HL-60 (cell line): Measurements from ENCODE around the gene ARID1B.

ENCODE experiments used
- DNase-seq, 2 experiments: peaks; one replicate each; pipeline ENCODE4 v3.0.0-alpha.2; 2010 to 2020; ENCODE audit warnings: low read depth in 1 of 2, low spot score in 1 of 2
- H3K27ac ChIP-seq: fragments of 250-450 bp; sonication (Bioruptor Pico); replicated peaks from 2 replicates; pipeline ENCODE4 v1.5.1; 2020; ENCODE audit warnings: mild to moderate bottlenecking, moderate library complexity
- H3K27me3 ChIP-seq: fragments of 250-450 bp; sonication (Bioruptor Pico); 2 replicates; pipeline ENCODE4 v1.5.1; 2021; ENCODE audit warnings: mild to moderate bottlenecking, moderate library complexity; ENCODE audit not compliant: insufficient read depth, poor library complexity, severe bottlenecking
- H3K4me3 ChIP-seq: replicated peaks from 2 replicates; pipeline ENCODE4 v1.5.1; 2011; ENCODE audit warnings: mild to moderate bottlenecking, control low read depth, low read length; ENCODE audit not compliant: insufficient read depth
- CTCF ChIP-seq: IDR thresholded peaks from one replicate; pipeline ENCODE4 v1.5.1; 2011; ENCODE audit warnings: low read length, control low read depth, inconsistent platforms; ENCODE audit not compliant: insufficient read depth
- GABPA ChIP-seq: IDR thresholded peaks from 2 replicates; pipeline ENCODE4 v1.6.1; 2012; ENCODE audit warnings: low read depth
- POLR2AphosphoS5 ChIP-seq: IDR thresholded peaks from 2 replicates; pipeline ENCODE4 v1.6.1; 2012; ENCODE audit warnings: low read depth
- REST ChIP-seq: IDR thresholded peaks from 2 replicates; pipeline ENCODE4 v1.6.1; 2012; ENCODE audit warnings: low read depth; ENCODE audit not compliant: insufficient replicate concordance
- SPI1 ChIP-seq: IDR thresholded peaks from 2 replicates; pipeline ENCODE4 v1.6.1; 2012; ENCODE audit warnings: low read depth, mild to moderate bottlenecking, borderline replicate concordance

ARID1B gene

GRCh38 chr6:157213907-157214565, 436.9 kb downstream of the ARID1B start:
- no peak for TF ChIP-seq REST
- TF ChIP-seq CTCF: no peak
- TF ChIP-seq POLR2AphosphoS5: no peak
- no peak for TF ChIP-seq SPI1
- no peak for TF ChIP-seq GABPA
- no peak for DNase-seq
- Histone ChIP-seq H3K27me3 (no peaks in the 10 kb centered on the region), H3K27ac (no peak overlapping the region), H3K4me3 (no peak overlapping the region)

GRCh38 chr6:157215717-157216116, 438.5 kb downstream of the ARID1B start:
- DNase-seq: no peak
- no peaks in the 10 kb centered on the region for H3K27me3 ChIP-seq
- TF ChIP-seq GABPA (no peak), SPI1 (no peak), REST (no peak), CTCF (no peak), POLR2AphosphoS5 (no peak)
- no peak overlapping the region for H3K4me3 ChIP-seq
- no peak overlapping the region for H3K27ac ChIP-seq

- no peak for TF ChIP-seq POLR2AphosphoS5
- no peak for TF ChIP-seq GABPA
- no peak for TF ChIP-seq CTCF
- TF ChIP-seq SPI1: no peak
- no peak for TF ChIP-seq REST
- H3K27me3 ChIP-seq: no peaks in the 10 kb centered on the region
- H3K27ac ChIP-seq: no peak overlapping the region
- DNase-seq: no peak
- no peak overlapping the region for H3K4me3 ChIP-seq
Measured at GRCh38 chr6:157216570-157216969, 439.4 kb downstream of the ARID1B start.
